HG03045 (cell line): ENCODE measurements around the gene ISOC1.
A peak's percentile ranks its signal among the peaks of the same experiment; 100 is the strongest.

Experiments used
- ATAC-seq: cut with Tn5 transposase; IDR thresholded peaks from one replicate; pipeline ENCODE4 v1.9.1; 2021; ENCODE audit warnings: mild to moderate bottlenecking, moderate library complexity; ENCODE audit not compliant: unreplicated experiment

Gene ISOC1

GRCh38 chr5:129094087-129094923 is at the start of gene ISOC1:
ISOC1 (plus strand) TSS chr5:129094749; CDS start chr5:129094767, 18 bp downstream.
- peak; percentile 92 for ATAC-seq

DNA sequence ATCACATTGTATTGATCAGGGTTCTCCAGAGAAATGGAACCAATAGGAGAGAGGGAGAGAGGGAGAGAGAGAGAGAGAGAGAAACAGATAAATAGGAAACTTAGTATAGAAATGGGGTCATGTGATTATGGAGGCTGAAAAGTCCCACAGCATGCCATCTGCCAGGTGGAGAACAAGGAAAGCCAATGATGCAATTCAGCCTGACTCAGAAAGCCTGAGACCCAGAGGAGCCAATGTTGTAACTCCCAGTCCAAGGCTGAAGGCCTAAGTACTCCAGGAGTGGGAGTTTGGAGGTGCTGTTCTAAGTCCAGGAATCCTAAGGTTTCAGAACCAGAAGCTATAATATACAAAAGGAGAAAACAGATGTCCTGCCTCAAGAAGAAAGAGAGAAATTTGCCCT is 48.4 kb upstream of the ISOC1 start:
- ATAC-seq: no peak

DNA sequence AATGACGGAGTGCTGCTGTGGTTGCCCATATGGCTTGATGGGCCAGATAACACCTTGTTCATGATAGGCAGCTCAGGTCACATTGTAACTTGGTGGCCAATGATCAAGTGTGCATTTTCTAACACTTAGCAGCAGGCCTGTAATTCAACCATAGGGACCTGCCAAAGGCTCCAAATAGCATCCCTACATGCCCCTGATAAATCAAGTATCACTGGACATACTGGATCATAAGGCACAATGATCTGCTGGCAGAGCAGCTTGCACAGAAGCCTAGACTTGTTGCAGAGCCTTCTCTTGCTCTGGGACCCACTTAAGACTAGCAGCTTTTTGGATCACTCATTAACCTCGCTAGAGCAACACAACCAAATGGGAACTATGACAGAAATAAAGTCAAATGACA is 46.0 kb upstream of the ISOC1 start:
- no peak for ATAC-seq

GRCh38 chr5:129049126-129049799 is 45.3 kb upstream of the ISOC1 start:
- ATAC-seq: no peak

DNA sequence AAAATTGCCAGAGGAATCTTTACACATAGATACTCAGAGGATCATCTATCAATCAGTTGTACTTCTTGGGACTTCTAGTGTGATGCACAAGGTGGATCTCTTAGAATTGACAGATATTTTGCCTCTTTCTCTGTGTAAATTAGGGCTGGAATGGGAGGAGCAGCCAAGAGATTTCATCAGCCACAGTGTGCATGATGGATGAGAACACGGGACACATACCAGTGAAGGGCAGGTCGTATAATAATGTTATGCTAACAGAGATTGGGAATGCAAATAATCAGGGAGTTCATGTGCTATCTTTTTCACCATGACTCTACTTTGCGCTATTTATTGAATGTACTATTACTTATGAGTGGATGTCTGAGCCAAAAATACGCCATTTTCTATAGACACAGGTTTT is 43.3 kb upstream of the ISOC1 start:
- ATAC-seq: no peak

- ATAC-seq: no peak
Observed at GRCh38 chr5:129053438-129053837, 41.1 kb upstream of the ISOC1 start.

GRCh38 chr5:129057329-129057728 is 37.2 kb upstream of the ISOC1 start:
- no peak for ATAC-seq

- ATAC-seq: no peak
Observed at GRCh38 chr5:129061849-129062248, 32.7 kb upstream of the ISOC1 start.

GRCh38 chr5:129063483-129064113 is 31.0 kb upstream of the ISOC1 start:
- ATAC-seq: no peak

DNA sequence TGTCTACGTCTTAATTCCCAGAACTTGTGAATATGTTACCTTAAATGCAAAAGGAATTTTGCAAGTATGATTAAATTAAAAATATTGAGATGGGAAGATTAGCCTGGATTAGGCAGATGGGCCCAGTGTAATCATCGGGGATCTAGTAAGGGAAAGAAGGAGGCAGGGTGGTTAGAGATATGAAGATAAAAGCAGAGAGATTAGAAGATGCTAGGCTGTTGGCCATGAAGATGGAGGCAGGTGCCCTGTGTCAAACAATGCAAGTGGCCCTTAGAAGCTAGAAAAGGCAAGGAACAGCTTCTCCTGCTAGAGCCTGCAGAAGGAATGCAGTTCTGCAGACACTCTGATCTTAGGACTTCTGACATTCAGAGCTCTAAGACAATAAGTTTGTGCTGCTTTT is 28.8 kb upstream of the ISOC1 start:
- no peak for ATAC-seq

- no peak for ATAC-seq
Observed at GRCh38 chr5:129067745-129068144, 26.8 kb upstream of the ISOC1 start.

DNA sequence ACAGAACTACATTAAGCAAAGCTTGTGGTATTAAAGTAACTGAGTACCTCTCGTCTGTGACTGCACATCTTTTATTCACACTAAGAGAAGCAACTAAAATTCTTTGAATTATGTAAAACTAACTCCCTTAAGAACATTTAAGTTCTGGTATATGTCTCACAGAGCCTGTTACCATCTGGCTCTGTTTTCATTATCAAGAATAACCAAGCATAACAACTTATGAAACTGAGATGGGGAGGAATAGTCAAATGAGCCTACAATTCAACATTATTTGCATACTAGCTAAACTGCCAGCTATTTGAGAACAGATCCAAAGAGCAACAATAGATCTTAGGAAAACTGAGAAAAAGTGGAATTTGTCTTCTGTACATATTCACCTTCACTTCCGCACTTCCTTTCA is 25.3 kb upstream of the ISOC1 start:
- ATAC-seq: peak; percentile 88

GRCh38 chr5:129073111-129073510 is 21.4 kb upstream of the ISOC1 start:
- ATAC-seq: no peak

GRCh38 chr5:129074903-129075302 is 19.6 kb upstream of the ISOC1 start:
- no peak for ATAC-seq

DNA sequence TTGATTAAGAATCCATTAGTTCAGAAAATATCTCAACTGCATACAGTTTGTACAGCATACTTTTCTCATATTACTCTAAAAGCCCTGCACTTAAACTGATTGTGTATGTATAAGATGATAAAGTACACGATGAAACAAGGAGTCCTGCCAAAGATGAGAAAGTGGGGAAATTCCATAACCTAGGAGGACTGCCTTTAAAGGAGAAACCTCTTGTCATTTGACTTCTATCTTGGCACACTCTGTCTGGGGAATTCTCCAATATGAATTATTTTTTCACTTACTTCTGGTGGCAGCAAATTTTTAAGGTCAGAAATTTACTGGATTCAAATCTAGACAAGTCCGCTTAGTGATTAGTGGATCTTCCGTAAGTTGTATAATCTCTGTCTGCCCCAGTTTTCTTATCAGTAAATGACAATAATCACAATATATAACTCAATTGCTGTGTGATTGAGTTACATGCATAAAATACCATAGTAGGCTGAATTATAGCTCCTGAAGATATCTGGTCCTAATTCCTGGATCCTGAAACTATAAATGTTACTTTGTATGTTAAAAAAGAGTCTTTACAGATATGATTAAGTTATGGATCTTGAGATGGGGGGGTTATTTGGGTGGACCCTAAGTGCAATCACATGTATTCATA is 17.0 kb upstream of the ISOC1 start:
- no peak for ATAC-seq

DNA sequence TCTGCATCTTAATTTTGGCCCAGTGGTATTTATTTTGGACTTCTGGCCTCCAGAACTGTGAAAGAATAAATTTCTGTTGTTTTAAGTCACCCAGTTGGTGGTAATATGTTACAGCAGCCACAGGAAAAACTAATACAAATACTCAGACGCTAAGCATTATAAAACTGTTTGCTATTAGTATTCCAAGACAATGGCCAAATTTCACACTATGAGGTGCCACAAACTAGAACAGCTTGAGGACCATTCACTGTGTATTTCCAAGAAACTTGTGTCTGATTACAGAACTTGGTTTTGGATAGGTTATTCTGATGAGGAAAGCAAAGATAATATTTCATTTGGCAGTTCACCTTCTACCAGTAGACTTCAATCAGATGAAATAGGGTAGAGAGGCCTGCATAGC is 16.3 kb upstream of the ISOC1 start:
- no peak for ATAC-seq

- no peak for ATAC-seq
Observed at GRCh38 chr5:129078660-129079059, 15.9 kb upstream of the ISOC1 start.

DNA sequence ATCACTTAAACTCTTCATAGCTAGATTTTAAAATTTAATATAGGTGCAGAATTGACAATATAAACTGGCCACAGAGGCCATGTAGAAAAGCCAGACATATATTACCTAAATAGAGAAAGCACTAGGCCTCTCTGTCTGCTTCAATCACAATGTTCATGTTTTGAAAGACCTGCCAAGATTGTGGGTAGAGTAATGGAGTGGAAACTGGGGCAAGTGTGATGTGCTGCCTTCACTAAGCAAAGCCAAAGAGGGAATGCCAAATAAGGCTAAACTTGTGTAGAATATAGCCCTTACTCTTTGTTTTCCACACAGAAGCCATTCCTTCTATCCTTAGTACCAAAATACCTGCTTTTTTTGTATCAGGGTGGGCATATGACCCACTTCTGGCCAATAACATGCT is 15.1 kb upstream of the ISOC1 start:
- ATAC-seq: no peak

DNA sequence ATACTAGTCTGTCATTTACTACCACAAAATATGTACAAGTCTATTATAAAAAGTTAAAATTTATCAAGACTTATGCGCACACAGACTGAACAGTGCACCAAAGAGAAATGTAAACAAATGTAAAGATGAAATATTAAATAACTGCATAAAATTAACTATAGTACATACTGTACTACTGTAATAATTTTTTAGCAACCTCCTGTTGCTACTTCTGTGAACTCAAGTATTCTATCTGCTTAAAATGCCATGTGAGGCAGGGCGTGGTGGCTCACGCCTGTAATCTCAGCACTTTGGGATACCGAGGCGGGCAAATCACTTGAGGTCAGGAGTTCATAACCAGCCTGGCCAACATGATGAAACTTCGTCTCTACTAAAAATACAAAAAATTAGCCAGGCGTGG is 13.8 kb upstream of the ISOC1 start:
- no peak for ATAC-seq

GRCh38 chr5:129082225-129083136 is 12.1 kb upstream of the ISOC1 start:
- ATAC-seq: no peak
